ENCODE measurements around the gene AMD1.

The AMD1 gene

DNA sequence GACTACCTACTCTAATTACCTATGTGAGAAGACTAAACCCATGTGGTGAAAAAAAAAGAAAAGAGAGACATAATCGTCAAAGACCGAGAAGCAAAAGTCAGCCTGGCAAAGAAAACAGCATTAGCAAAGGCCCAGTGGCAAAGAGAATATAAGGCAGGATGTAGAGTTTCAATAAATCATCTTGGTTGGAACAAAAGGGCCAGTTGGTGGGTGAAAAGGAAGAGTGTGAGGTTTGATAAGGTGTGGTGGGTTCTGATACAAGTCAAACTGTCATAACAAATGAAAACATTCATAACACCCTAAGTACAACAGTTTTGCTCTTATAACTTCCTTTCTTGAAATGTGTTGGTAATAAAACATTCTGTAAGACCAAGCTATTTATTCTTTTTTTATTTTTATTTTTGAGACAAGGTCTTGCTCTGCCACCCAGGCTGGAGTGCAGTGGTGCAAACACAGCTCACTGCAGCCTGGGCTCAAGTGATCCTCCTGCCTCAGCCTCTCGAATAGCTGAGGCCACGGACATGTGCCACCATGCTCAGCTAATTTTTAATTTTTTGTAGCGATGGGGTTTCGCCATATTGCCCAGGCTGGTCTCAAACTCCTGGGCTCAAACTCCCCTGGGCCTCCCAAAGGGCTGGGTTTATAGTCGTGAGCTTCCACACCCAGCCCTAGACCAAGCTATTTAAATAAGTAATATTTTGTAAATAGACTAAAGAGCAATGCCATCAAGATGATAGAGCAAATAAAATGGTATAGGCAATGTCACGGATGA is 65.0 kb downstream of the AMD1 start:
- no peak for DNase-seq (ENCODE audit: low read depth)

DNA sequence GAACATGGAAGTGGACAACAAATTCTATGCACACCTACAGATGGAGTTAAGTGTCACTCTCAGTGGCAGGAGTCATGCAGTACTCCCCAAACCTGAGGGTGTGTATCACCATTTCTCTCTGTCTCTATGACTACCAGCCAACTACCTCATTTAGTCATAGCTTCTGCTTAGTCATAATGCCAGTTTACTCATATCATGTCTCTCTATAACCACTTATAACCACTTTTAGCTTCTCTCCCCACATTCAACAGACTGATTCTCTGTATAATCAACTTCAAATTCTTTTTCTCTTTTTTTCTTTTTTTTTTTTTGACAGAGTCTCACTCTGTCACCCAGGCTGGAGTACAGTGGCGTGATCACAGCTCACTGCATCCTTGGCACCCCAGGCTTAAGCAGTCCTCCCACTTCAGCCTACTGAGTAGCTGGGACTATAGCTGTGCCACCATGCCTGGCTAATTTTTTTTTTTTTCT is 70.1 kb downstream of the AMD1 start:
- DNase-seq (ENCODE audit: low read depth) = peak; percentile 61
